Measurements from ENCODE around the gene EGFL8.

DNA sequence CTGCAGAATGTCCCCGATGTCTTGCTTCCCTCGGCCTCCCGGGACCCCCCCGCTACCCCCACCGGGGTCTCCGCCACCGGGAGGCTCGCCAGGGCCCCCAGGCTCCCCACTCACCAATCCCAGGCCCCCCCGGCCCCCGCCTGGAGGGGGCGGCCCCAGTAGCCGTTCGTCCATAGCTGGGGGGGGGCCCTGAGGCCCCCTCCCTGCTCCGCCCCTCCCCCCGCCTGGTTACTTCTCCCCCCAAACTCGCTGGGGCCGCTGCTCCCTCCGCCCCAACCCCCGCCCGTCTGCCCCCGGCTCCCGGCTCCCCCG, 25.3 kb downstream of the EGFL8 start:
- no peak for TF ChIP-seq EZH2 (IDR thresholded peaks at IDR 0.05; ENCODE audit: borderline replicate concordance, low read depth, low read length)
- no peak for TF ChIP-seq MAFK (IDR thresholded peaks at IDR 0.05; ENCODE audit: low read length)
- TF ChIP-seq, protein P1, sequence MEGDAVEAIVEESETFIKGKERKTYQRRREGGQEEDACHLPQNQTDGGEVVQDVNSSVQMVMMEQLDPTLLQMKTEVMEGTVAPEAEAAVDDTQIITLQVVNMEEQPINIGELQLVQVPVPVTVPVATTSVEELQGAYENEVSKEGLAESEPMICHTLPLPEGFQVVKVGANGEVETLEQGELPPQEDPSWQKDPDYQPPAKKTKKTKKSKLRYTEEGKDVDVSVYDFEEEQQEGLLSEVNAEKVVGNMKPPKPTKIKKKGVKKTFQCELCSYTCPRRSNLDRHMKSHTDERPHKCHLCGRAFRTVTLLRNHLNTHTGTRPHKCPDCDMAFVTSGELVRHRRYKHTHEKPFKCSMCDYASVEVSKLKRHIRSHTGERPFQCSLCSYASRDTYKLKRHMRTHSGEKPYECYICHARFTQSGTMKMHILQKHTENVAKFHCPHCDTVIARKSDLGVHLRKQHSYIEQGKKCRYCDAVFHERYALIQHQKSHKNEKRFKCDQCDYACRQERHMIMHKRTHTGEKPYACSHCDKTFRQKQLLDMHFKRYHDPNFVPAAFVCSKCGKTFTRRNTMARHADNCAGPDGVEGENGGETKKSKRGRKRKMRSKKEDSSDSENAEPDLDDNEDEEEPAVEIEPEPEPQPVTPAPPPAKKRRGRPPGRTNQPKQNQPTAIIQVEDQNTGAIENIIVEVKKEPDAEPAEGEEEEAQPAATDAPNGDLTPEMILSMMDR (IDR thresholded peaks at IDR 0.05 in 2 of 3, conservative IDR thresholded peaks at IDR 0.05 in 1 of 3; ENCODE audit: insufficient read depth in 2 of 3, low read depth in 1 of 3, low read length in 3 of 3), result no peak
- no peak for TF ChIP-seq BMI1 (IDR thresholded peaks at IDR 0.05; ENCODE audit: low read length)

Measured in K562 (cell line).